Fibroblast of skin of abdomen (primary cell): Measurements from ENCODE around the gene ARMC12.
"Not testable (repeated sequence)": the region's sequence is repeated elsewhere in the genome, so short reads cannot be mapped to it uniquely, and the experiment has no call there.

ENCODE experiments used
- DNase-seq: peaks from one replicate; pipeline ENCODE4 v3.0.0-alpha.2; 2013

Gene ARMC12

GRCh38 chr6:35718911-35719381 is 17.9 kb upstream of the ARMC12 start:
- peak; percentile 43 for DNase-seq

GRCh38 chr6:35719404-35719829 is 17.4 kb upstream of the ARMC12 start:
- DNase-seq = no peak

DNA sequence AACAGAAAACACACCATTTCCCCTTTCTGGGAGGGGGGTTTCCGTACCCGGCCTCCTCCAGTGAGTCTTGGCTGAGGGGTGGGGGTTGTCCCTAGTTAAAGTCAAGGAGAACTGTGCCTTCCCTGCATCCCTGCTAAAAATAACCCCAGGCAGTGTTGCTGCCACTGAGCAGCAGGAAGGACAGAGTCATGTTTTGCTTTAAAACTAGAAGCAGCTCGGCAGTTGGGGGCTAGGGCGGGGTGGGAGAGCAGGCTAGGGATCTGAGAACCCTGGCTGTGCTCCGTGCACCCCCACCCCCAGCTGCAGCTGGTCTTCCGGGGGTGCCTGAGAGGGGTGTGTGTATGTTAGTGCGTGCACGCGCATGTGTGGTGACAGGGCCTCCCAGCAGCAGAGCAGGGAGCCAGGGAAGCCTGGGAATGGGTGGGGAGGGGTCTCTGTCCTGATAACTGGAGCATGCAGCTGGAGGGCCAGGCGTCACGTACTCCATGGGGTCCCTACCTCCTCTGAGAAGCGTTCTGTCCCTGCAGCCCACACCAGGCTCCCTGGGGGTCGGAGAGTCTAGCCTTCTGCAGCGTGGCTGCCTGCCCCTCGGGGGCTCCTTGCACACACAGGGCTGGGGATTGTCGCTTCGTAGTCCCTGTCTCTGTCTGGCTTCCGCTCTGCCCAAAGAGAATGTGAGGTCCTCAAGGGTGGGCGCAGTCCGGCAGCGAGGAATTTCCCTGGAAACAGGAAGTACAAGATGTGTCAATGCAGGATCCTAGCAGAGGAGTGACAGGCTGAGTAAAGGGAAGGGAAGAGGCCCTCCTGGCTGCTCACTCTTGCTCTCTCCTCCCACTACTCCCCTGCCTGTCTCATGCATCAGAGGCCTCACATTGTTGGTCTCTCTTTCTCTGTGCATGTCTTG is 16.8 kb upstream of the ARMC12 start:
- peak; percentile 48 for DNase-seq

- DNase-seq = no peak
Observed at GRCh38 chr6:35722121-35722761, 14.6 kb upstream of the ARMC12 start.

DNA sequence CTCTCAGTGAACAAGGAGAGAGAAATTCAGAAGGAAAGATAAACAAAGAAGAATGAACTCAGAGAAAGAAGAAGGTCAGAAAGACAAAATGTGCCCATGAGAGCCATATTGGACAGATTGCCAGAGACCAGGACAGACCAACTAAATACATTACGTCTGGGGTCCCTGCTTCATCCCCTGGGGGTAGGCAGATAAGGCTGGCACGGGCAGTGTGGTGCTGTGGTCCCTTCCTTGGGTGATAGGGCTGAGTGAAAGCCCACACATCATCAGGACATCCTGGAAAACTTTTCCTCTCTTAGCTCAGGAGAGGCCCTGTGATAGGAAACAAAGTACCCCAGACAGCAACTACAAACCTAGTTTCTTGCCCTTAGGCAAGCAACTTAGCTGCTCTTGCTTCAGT is 13.2 kb upstream of the ARMC12 start:
- no peak for DNase-seq

GRCh38 chr6:35724059-35724458 is 12.8 kb upstream of the ARMC12 start:
- DNase-seq = no peak

- no peak for DNase-seq
Observed at GRCh38 chr6:35724471-35724870, 12.4 kb upstream of the ARMC12 start.

DNA sequence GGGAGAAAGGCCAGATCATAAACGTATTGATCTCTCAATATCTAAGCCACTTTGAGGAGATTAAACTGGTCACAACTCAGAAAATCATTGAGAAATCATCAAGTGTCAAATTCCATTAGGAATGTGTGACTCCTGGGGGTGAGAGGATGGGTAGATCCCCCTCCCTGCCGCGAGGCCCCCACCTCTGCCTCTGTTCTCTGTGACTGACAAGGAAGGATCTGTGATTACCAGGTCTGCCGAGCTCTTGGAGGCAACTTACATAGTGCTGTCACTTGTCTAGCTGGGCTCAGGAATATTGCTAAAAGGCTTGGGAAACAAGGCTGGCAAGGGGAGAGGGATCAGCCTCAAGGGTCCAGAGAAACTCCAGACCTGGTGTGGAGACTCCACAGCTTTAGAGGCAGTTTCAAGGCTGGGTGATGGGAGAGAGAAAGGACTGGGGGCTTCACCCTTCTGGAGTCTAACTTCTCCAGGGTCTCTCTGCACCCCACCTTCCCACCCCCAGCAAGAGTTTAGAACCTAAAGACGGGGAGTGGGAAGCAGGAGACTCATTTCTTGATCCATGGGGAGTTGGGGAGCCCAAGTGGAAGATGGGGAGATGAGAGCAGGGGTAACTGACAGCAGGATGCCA is 11.6 kb upstream of the ARMC12 start:
- DNase-seq = no peak

DNA sequence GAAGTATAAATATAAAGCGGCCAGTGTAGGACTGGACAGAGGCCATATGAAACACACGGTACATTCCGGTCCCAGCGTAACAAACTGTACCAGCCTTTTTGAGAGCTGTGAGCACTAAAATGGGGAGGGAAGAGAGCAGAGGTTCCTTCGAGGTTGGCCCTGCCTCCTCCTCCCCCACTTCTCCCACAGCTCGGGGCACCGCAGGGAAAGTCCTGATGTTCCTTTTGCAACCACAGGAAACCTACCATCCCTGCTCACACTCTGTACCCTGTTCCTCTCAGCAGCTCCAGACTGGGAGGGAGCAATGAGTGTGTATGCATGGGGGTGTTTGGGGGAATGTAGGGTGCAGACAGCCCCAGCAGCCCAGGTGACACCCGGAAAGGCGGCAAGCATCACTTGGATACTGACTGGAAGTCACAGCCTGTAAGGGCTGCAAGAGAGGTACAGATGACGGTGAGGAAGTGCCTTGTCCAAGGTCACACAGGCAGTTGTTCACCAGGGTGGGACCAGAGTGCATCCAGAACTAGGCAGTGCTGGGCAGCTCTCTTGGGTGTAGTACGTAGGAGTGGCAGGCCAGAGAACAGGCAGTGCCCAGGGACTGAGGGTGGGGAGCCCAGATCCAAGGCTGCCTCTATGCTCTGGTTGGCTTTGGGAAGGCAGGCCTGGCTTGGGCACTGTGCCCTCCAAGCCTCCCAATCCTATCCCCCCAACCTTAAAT is 11.0 kb upstream of the ARMC12 start:
- DNase-seq = no peak

- DNase-seq = peak; percentile 74
Observed at GRCh38 chr6:35727231-35727934, 9.4 kb upstream of the ARMC12 start.

GRCh38 chr6:35727935-35728682 is 8.7 kb upstream of the ARMC12 start:
- peak; percentile 95 for DNase-seq

DNA sequence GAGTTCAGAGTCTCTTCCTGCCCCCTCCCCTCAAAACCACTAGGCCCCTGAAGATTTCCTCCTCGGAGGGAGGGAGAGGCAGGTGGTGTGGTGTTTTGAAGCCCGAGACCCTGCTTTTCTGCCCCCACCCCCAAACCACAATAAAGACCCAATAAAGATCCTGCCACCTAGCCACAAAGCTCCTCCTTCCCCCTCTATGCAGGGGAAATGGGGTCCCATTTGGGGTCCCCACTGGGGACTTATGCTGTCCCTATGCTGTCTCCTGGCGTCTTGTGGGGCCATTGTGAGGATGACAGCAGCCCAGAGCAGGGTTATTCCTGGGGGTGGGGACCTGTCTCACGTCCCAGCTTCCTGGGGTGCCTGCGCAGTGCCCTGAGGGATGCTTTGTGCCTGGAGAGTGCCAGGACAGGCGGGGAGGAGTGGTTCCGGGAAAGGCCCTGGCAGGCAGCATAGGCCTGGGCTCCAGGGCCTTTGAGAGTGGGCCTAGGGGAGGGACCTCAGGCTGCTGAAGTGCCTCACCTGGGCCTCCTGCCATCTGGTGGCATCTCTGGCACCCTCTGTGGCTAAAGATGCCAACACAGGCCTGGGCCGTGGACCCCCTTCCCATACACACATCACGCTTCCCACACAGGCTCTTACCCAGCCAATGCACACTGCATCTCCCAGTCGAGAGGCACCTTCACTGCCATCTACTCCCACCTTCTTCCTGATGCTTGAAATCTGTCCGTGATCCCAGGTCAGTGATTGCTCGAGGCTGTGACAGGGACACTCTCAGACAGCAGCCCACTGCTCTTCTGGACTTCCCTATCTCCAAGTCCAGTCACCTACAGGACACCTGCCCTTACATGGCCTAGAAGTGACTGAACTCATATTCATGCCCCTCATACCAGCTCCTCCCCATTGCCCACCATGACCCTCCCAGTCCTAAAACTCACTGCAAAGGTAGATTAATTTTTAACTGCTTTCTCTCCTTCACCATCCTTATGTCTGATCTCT is 7.9 kb upstream of the ARMC12 start:
- DNase-seq = no peak

GRCh38 chr6:35729722-35730121 is 7.1 kb upstream of the ARMC12 start:
- DNase-seq = no peak

GRCh38 chr6:35730745-35731413 is 6.0 kb upstream of the ARMC12 start:
- no peak for DNase-seq

- DNase-seq = peak; percentile 82
Observed at GRCh38 chr6:35731414-35731735, 5.5 kb upstream of the ARMC12 start.

DNA sequence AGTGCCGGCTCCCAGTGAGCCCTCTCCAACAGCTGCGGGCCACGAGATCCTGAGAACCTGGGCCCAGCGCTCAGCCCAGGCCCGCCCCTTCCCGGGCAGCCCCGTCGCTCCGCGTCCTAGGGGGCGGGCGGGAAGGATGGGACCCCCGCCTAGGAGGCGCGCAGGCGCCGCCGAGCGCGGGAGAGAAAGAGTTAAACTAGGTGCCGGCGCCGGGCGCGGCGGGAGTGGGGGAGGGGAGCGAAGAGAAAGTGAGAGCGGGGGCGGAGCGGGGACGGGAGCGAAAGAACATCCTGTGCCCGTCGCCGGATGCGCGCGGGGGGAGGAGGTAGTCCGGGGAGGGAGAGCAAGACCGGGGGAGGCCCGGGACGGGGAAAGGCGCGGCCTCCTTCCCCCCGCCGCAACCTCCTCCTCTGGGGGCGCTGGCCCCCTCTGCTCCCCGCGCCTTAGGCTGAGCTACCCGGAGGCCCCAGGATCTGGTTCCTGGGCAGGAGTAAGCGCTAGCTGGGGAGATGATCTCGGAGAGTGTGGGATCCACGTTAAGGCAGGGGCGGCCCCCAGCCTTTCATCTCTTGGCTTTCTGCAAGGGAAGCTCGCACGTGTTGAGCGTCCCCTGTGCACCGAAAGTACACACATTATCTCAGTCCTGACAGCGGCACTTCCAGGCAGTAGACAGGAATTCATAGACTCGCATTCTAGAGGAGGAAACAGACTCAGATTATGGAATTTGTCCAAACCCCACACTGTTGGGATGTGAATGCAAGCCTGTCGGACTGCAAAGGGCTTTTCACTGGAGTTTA is 4.9 kb upstream of the ARMC12 start:
- DNase-seq = peak; percentile 92

DNA sequence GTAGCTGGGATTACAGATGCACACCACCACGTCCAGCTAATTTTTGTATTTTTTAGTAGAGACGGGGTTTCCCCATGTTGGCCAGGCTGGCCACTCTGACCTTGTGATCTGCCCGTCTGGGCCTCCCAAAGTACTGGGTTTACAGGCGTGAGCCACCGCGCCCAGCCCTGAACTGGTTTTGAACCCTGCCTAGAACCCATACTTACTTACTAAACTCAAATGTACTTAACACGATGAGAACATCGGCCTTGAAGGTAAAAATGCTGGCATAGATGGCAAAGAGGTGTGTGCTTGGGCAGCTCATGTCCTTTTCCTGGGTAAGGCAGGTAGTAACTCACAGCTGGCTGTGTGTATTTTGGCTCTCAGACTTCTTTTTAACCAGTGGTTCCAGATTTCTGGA is 3.2 kb upstream of the ARMC12 start:
- DNase-seq = no peak

- not testable (repeated sequence) for DNase-seq
Observed at GRCh38 chr6:35734319-35734718, 2.5 kb upstream of the ARMC12 start.

DNA sequence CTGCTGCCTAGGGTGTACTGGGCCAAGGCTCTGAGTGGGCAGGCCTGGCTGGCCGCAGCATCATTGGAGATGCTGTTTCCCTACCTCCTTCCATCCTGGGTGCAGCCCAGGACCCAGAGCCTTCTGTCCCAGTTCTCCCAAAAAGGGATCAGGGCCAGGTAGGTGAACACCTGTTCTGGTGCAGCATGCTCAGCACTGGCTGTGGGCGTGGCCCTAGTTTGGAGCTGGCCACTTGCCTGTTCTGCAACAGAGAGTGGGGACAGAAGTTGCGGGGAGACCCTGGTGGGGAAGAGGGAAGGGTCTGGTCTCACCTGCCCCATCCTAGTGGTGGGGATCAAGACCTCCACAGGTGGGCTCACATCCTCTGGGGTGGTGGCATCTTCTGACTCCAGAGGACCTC is 1.4 kb upstream of the ARMC12 start:
- no peak for DNase-seq
